Spleen (tissue), 7 donors: ENCODE measurements around the gene NEDD9.

ENCODE experiments used
- CTCF ChIP-seq, 11 experiments: fragments of 200-600 bp in 7 of 11; fragments of 450-650 bp in 4 of 11; sonication (generic) in 4 of 11; IDR thresholded peaks in 8 of 11; conservative IDR thresholded peaks in 3 of 11; 1 replicate in 7 of 11; 2 replicates in 4 of 11; pipeline versions ENCODE4 v1.4.0 to v1.8.0; 2016 to 2021; ENCODE audit warnings: antibody characterized with exemption in 11 of 11, inconsistent platforms in 4 of 11, mild to moderate bottlenecking in 1 of 11
- POLR2A ChIP-seq, 3 donors: fragments of 450-650 bp; IDR thresholded peaks; one replicate each; pipeline ENCODE4 v1.5.1; 2017; ENCODE audit warnings: antibody characterized with exemption in 3 of 3, mild to moderate bottlenecking in 1 of 3
- POLR2AphosphoS5 ChIP-seq, 3 donors: sonication (generic); formaldehyde crosslinking; IDR thresholded peaks; one replicate each; pipeline ENCODE4 v1.5.1; 2017; ENCODE audit warnings: antibody characterized with exemption in 3 of 3
- donor health status: DM: no; HTN: no; CAD: no; lungs with moderate emphysema.
- donor health status: DM: no; HTN: no; CAD: no.
- donor health status: DM: no; HTN: no; CAD: no.

GRCh38 chr6:11233673-11234573 lies 1.5 kb upstream of the NEDD9 start:
- TF ChIP-seq CTCF (IDR thresholded peaks at IDR 0.05 in 8 of 11, conservative IDR thresholded peaks at IDR 0.05 in 3 of 11) (no peak), POLR2A (IDR thresholded peaks at IDR 0.05) (no peak), POLR2AphosphoS5 (IDR thresholded peaks at IDR 0.05) (no peak)
